ENCODE results near the gene RDH5.

- TF ChIP-seq CTCF (IDR thresholded peaks at IDR 0.05): peak; percentile 34
- no peak for TF ChIP-seq EZH2 (IDR thresholded peaks at IDR 0.05)
- no peak for TF ChIP-seq EZH2phosphoT487 (IDR thresholded peaks at IDR 0.05)
Observed at GRCh38 chr12:55745361-55746173, 25.4 kb downstream of the RDH5 start.

All from neural progenitor cell (in vitro differentiated cells).